ENCODE results near the gene YDJC. TPM values are rescaled to one million over a fixed set of nuclear protein-coding genes. Genes with fewer than 3 reads are reported as not detected.
"Not testable (repeated sequence)": the region's sequence is repeated elsewhere in the genome, so short reads cannot be mapped to it uniquely, and the experiment has no call there.

The YDJC gene
- total RNA-seq, 4 donors from 2014 or later = 5.2 to 10.8 (median 6.3) TPM

- Histone ChIP-seq H3K9me3 (no peaks in the 10 kb centered on the region), H3K36me3 (no peaks in the 10 kb centered on the region), H3K4me3 (no peak overlapping the region), H3K27ac (no peak overlapping the region), H3K4me1 (peaks cover 32 to 34% of the 10 kb centered on the region in 2 donors), H3K27me3 (no peaks in the 10 kb centered on the region)
- DNase-seq = no peak
- no peak for ATAC-seq
- no peak for TF ChIP-seq POLR2A (IDR thresholded peaks at IDR 0.05)
- TF ChIP-seq, protein P1, sequence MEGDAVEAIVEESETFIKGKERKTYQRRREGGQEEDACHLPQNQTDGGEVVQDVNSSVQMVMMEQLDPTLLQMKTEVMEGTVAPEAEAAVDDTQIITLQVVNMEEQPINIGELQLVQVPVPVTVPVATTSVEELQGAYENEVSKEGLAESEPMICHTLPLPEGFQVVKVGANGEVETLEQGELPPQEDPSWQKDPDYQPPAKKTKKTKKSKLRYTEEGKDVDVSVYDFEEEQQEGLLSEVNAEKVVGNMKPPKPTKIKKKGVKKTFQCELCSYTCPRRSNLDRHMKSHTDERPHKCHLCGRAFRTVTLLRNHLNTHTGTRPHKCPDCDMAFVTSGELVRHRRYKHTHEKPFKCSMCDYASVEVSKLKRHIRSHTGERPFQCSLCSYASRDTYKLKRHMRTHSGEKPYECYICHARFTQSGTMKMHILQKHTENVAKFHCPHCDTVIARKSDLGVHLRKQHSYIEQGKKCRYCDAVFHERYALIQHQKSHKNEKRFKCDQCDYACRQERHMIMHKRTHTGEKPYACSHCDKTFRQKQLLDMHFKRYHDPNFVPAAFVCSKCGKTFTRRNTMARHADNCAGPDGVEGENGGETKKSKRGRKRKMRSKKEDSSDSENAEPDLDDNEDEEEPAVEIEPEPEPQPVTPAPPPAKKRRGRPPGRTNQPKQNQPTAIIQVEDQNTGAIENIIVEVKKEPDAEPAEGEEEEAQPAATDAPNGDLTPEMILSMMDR (IDR thresholded peaks at IDR 0.05 in 4 of 5, conservative IDR thresholded peaks at IDR 0.05 in 1 of 5) = no peak
- intact Hi-C loops (cut with DNase I; ENCODE audit: low total_unique reads) (no loop called here), in situ Hi-C loops (cut with MboI; ENCODE audit: low sequenced_read_pairs in 4 of 4) (no loop called here)
Measured at GRCh38 chr22:21621025-21621424, 8.8 kb downstream of the YDJC start.

- intact Hi-C loops (cut with DNase I; ENCODE audit: low total_unique reads); ATAC-seq; H3K36me3 ChIP-seq; H3K27ac ChIP-seq; H3K4me3 ChIP-seq; H3K9me3 ChIP-seq; H3K4me1 ChIP-seq; DNase-seq; in situ Hi-C loops (cut with MboI; ENCODE audit: low sequenced_read_pairs in 4 of 4); H3K27me3 ChIP-seq: not testable (repeated sequence)
Measured at GRCh38 chr22:21617337-21617736, 12.5 kb downstream of the YDJC start.

DNA sequence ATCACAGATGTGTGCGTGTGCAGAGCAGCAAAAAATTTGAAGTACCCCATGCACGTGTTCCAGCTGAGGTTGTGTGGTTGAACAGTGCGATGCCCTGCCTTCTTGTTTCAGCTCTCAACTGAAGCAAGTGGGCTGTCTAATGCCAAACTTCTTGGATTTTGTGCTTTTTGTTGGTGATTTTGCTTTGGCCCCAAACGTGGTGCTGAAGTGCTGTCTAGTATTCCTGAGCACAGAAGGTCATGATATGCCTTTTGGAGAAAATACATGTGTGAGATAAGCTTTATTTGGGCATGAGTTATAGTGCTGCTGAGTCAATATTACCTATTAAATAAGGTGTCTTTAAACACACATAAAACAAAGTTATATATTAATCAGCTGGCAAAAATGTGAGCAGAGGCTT is 14.1 kb downstream of the YDJC start:
- Histone ChIP-seq H3K4me3 (no peak overlapping the region), H3K36me3 (peaks cover 0 to 11% of the 10 kb centered on the region in 2 donors), H3K27me3 (no peaks in the 10 kb centered on the region), H3K9me3 (no peaks in the 10 kb centered on the region), H3K27ac (no peak overlapping the region), H3K4me1 (peaks cover 0 to 5% of the 10 kb centered on the region in 2 donors)
- DNase-seq (no peak), ATAC-seq (no peak)
- intact Hi-C loops (cut with DNase I; ENCODE audit: low total_unique reads) = no loop called here
- TF ChIP-seq, protein P1 (IDR thresholded peaks at IDR 0.05 in 4 of 5, conservative IDR thresholded peaks at IDR 0.05 in 1 of 5) = no peak
- no peak for TF ChIP-seq POLR2A (IDR thresholded peaks at IDR 0.05)
- in situ Hi-C loops (cut with MboI; ENCODE audit: low sequenced_read_pairs in 4 of 4) = no loop called here

- no peak overlapping the region for H3K27ac ChIP-seq
- H3K4me1 ChIP-seq = no peaks in the 10 kb centered on the region
- in situ Hi-C loops (cut with MboI; ENCODE audit: low sequenced_read_pairs in 4 of 4) = no loop called here
- ATAC-seq (no peak), DNase-seq (no peak)
- TF ChIP-seq, protein P1 (IDR thresholded peaks at IDR 0.05 in 4 of 5, conservative IDR thresholded peaks at IDR 0.05 in 1 of 5) = no peak
- no peak for TF ChIP-seq POLR2A (IDR thresholded peaks at IDR 0.05)
- H3K27me3 ChIP-seq = no peaks in the 10 kb centered on the region
- no peaks in the 10 kb centered on the region for H3K9me3 ChIP-seq
- no peak overlapping the region for H3K4me3 ChIP-seq
- H3K36me3 ChIP-seq = peaks cover 0 to 14% of the 10 kb centered on the region in 2 donors
- intact Hi-C loops (cut with DNase I; ENCODE audit: low total_unique reads) = no loop called here
Measured at GRCh38 chr22:21613553-21614233, 16.1 kb downstream of the YDJC start.

DNA sequence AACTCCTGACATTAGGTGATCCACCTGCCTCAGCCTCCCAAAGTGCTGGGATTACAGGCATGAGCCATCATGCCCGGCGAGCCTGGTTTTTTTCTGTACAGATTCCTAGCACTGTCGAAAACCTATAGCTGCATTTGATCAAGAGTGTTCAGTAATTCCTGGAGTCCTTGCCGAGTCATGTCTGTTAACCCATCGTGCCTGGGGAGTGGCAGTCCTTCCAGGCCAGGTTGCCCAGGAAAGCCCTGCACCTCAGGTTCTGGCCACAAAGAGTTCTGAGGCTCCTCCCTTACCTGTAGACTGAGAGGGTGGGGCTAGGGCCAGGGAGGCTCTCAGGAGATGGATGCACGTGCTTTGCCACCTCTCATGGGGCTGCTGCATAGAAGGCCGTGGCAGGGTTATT is 17.0 kb downstream of the YDJC start:
- no peak for DNase-seq
- H3K36me3 ChIP-seq = peaks cover 0 to 14% of the 10 kb centered on the region in 2 donors
- in situ Hi-C loops (cut with MboI; ENCODE audit: low sequenced_read_pairs in 4 of 4) (no loop called here), intact Hi-C loops (cut with DNase I; ENCODE audit: low total_unique reads) (no loop called here)
- TF ChIP-seq, protein P1 (IDR thresholded peaks at IDR 0.05 in 4 of 5, conservative IDR thresholded peaks at IDR 0.05 in 1 of 5) = no peak
- TF ChIP-seq POLR2A (IDR thresholded peaks at IDR 0.05) = no peak
- no peaks in the 10 kb centered on the region for H3K4me1 ChIP-seq
- no peak overlapping the region for H3K4me3 ChIP-seq
- ATAC-seq = no peak
- H3K27ac ChIP-seq = no peak overlapping the region
- H3K9me3 ChIP-seq = no peaks in the 10 kb centered on the region
- no peaks in the 10 kb centered on the region for H3K27me3 ChIP-seq

All from gastrocnemius medialis (tissue), 4 donors.